PC-3 (cell line): Measurements from ENCODE around the gene ACTN1. TPM values are rescaled to one million over a fixed set of nuclear protein-coding genes. Genes with fewer than 3 reads are reported as not detected.

Experiments used
- ATAC-seq: fragments of 200-7000 bp; cut with Tn5 transposase; 2 replicates; pipeline ENCODE4 v1.9.1; 2020; ENCODE audit warnings: mild to moderate bottlenecking, moderate library complexity
- BruUV-seq: library from RNA; stranded (reverse); fragments of 400-500 nt; replicated peaks from 2 replicates; lab custom pipeline; 2021; lab: Mats Ljungman, UMichigan
- CTCF ChIA-PET: fragments of 300-600 bp; sonication (Branson Sonifier 250); formaldehyde crosslinking; loops from one replicate; lab custom pipeline; 2022; ENCODE audit warnings: antibody characterized with exemption; lab: Charles Lee
- POLR2A ChIA-PET: fragments of 300-600 bp; sonication (Branson Sonifier 250); formaldehyde crosslinking; loops from one replicate; lab custom pipeline; 2022; ENCODE audit warnings: antibody characterized with exemption; ENCODE audit not compliant: unreplicated experiment; lab: Charles Lee
- DNase-seq: peaks from one replicate; pipeline ENCODE4 v3.0.0-alpha.2; 2015
- H2AFZ ChIP-seq: fragments of 300-600 bp; sonication (generic); 2 replicates; pipeline ENCODE4 v1.6.0; 2016; ENCODE audit warnings: antibody characterized with exemption, low read length
- H3F3A ChIP-seq: fragments of 300-600 bp; sonication (generic); one replicate; pipeline ENCODE4 v1.6.0; 2017; ENCODE audit warnings: antibody characterized with exemption, low read length, control low read depth, mild to moderate bottlenecking; ENCODE audit not compliant: unreplicated experiment
- H3K27ac ChIP-seq: fragments of 300-600 bp; sonication (generic); 2 replicates; pipeline ENCODE4 v1.5.1; 2016; ENCODE audit warnings: mild to moderate bottlenecking, low read length
- H3K27me3 ChIP-seq: fragments of 300-600 bp; sonication (generic); 2 replicates; pipeline ENCODE4 v1.6.1; 2016; ENCODE audit warnings: low read length, mixed read lengths
- H3K36me3 ChIP-seq: fragments of 300-600 bp; sonication (generic); 2 replicates; pipeline ENCODE4 v1.6.1; 2016; ENCODE audit warnings: low read depth, mixed run types, low read length, mixed read lengths
- H3K4me1 ChIP-seq: fragments of 300-600 bp; sonication (generic); 2 replicates; pipeline ENCODE4 v1.5.1; 2016; ENCODE audit warnings: low read length; ENCODE audit not compliant: insufficient read depth
- H3K4me2 ChIP-seq: fragments of 300-600 bp; sonication (generic); 2 replicates; pipeline ENCODE4 v1.6.0; 2016; ENCODE audit warnings: low read length
- H3K4me3 ChIP-seq: fragments of 300-600 bp; sonication (generic); 2 replicates; pipeline ENCODE4 v1.5.1; 2016; ENCODE audit warnings: mild to moderate bottlenecking, low read length, mixed read lengths
- H3K79me2 ChIP-seq: fragments of 300-600 bp; sonication (generic); 2 replicates; pipeline ENCODE4 v1.6.1; 2017; ENCODE audit warnings: low read length, mixed read lengths
- H3K9ac ChIP-seq: fragments of 300-600 bp; sonication (generic); 2 replicates; pipeline ENCODE4 v1.6.0; 2016; ENCODE audit warnings: mild to moderate bottlenecking, low read length
- H3K9me2 ChIP-seq: fragments of 300-600 bp; sonication (generic); replicated peaks from 2 replicates; pipeline ENCODE4 v1.6.1; 2016; ENCODE audit warnings: mixed run types, low read length, mixed read lengths
- H3K9me3 ChIP-seq: fragments of 300-600 bp; sonication (generic); 2 replicates; pipeline ENCODE4 v1.6.1; 2016; ENCODE audit warnings: low read length, mixed read lengths
- H4K20me1 ChIP-seq: fragments of 300-600 bp; sonication (generic); 2 replicates; pipeline ENCODE4 v1.6.1; 2016; ENCODE audit warnings: low read length, mixed read lengths
- EZH2 ChIP-seq: fragments of 300-600 bp; sonication (generic); IDR thresholded peaks from one replicate; pipeline ENCODE4 v1.6.1; 2017; ENCODE audit warnings: antibody characterized with exemption, mild to moderate bottlenecking, low read length; ENCODE audit not compliant: unreplicated experiment
- EZH2phosphoT487 ChIP-seq: fragments of 300-600 bp; sonication (generic); IDR thresholded peaks from 2 replicates; pipeline ENCODE4 v1.6.1; 2018; ENCODE audit warnings: mild to moderate bottlenecking, antibody characterized with exemption, low read length, borderline replicate concordance
- intact Hi-C: fragments of 100-400 bp; cut with micrococcal nuclease; formaldehyde crosslinking; loops from 2 replicates; pipeline ENCODE4 v1.9.0; 2023
- total RNA-seq: library from RNA; depleted of rRNA; stranded (reverse); fragments of >200 nt; gene quantifications from 2 replicates; pipeline ENCODE4 v1.2.3, GENCODE V29; 2014
- TF ChIP-seq, protein P1 (sequence below): fragments of 300-600 bp; sonication (generic); conservative IDR thresholded peaks from 2 replicates; pipeline ENCODE4 v1.5.1; 2017; ENCODE audit warnings: antibody characterized with exemption, low read depth, mild to moderate bottlenecking, low read length

Gene ACTN1
- total RNA-seq, 1 experiment from 2014 or later: 303 TPM

DNA sequence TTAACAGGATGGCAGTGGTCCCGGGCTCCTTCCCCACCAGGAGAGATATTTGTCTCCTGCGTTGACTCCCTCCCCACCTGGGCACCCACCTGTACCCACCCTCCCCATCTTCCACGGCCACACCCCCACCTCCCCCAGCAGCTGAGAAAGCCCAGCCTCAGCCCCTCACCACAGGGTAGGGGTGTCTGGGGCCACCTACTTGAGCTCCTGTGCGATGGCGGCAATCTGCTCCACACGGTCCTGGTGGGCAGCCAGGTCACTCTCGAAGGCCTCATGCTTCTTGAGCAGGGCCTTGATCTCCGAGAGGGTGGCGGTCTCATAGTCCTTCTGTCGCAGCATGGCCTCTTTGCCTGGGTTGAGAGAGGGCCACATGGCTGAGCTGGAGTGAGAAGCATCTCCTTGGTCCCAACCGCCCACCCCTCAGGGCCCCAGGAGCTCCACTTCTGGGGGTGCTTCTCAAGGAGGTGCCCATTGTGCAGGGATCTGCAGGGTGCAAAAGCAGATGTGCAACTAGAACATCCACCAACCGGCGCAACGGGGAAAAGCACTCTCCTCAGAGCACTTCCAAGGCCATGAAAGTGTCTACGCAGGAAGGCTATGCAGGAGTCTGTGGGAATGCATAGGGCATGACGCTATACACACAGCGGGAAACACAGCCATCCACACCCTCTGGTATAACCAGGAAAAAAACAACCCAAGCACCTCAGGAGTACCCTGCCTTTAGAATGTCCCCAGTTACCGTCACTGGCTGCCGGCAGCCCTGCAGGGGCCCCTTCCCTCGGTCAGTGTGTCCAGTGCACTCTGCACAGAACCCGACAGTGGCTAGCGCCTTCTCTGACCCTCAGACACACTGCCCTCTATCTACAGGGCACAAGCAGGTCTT lies 93.6 kb downstream of the ACTN1 start:
- TF ChIP-seq EZH2 (no peak), EZH2phosphoT487 (no peak)
- TF ChIP-seq, protein P1, sequence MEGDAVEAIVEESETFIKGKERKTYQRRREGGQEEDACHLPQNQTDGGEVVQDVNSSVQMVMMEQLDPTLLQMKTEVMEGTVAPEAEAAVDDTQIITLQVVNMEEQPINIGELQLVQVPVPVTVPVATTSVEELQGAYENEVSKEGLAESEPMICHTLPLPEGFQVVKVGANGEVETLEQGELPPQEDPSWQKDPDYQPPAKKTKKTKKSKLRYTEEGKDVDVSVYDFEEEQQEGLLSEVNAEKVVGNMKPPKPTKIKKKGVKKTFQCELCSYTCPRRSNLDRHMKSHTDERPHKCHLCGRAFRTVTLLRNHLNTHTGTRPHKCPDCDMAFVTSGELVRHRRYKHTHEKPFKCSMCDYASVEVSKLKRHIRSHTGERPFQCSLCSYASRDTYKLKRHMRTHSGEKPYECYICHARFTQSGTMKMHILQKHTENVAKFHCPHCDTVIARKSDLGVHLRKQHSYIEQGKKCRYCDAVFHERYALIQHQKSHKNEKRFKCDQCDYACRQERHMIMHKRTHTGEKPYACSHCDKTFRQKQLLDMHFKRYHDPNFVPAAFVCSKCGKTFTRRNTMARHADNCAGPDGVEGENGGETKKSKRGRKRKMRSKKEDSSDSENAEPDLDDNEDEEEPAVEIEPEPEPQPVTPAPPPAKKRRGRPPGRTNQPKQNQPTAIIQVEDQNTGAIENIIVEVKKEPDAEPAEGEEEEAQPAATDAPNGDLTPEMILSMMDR: no peak
- ChIA-PET CTCF (interaction anchor here (0.6 kb wide), 1 partner anchor 841 kb away, joined by 12 read pairs; no protein-coding TSS in a partner anchor), POLR2A (interaction anchor here (0.5 kb wide), 2 partner anchors 92 to 93 kb away, joined by 4 to 27 read pairs; partner anchors contain the start of gene ZFP36L1)
- ATAC-seq (no peak), DNase-seq (no peak)
- Histone ChIP-seq H3K4me3 (no peak overlapping the region), H3K9me3 (no peaks in the 10 kb centered on the region), H2AFZ (no peak overlapping the region), H3K9me2 (no peaks in the 10 kb centered on the region), H3K9ac (peak overlapping the region; percentile 54), H3K27me3 (no peaks in the 10 kb centered on the region), H3K36me3 (peaks cover 79% of the 10 kb centered on the region), H4K20me1 (0 out of 2 replicates have a peak, but pooled peaks cover 3% of the 10 kb centered on the region), H3K4me1 (peaks cover 25% of the 10 kb centered on the region), H3K79me2 (no peaks in the 10 kb centered on the region), H3K4me2 (peak overlapping the region; percentile 57), H3K27ac (peak overlapping the region; percentile 94), H3F3A (peaks cover 9% of the 10 kb centered on the region)
- no TSS peak for BruUV-seq
- intact Hi-C loops: no loop called here

DNA sequence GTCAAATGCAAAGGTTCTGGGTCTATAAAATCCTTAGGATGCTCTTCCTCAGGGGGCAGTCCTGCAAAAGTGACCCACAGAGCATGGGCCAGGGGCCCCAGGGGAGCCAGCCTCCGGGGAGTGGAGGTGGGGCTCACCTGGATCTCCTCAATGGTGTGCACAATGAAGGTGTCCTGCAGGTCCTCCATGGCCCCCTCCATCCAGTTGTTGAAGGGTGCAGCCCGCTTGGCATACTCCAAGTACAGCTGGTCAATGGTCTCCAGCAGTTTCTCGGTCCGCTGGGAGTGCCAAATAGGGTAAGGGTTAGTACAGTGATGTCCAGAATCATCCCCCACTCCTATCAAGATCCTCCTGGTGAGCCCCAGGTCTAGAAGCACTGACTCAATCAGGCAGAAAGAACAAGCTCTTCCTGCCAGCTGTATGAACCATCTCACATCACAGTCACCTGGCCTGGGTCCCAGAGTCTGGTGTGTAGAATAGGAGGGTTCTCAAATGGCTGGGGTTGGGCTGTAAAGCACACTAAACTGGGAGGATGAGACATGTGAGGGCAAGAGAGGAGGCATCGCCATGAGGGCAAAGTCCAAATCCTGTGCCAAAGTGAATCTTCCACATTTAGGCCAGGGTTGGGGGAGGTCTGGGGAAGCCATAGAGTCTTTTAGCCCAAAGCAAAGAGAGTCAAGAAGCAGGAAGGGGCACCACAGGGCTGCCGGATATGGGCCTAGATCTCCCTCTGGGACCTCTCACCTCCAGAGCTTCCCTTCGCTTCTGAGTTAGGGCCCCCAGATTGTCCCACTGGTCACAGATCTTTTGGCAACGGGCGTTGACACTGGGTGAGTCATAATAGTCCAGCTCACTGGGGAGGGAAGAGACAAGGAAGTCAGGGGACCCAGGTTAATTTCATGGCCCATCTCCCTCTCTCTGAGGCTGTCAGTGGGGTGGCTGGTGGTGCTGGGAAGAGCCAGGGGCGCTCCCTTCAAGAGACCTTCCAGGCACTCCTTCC lies 94.8 kb downstream of the ACTN1 start:
- Histone ChIP-seq H2AFZ (no peak overlapping the region), H3K9ac (peak overlapping the region; percentile 54), H3K36me3 (peaks cover 79% of the 10 kb centered on the region), H3K9me2 (no peaks in the 10 kb centered on the region), H3K4me3 (no peak overlapping the region), H3K27ac (peak overlapping the region; percentile 94), H4K20me1 (0 out of 2 replicates have a peak, but pooled peaks cover 3% of the 10 kb centered on the region), H3K9me3 (no peaks in the 10 kb centered on the region), H3K4me2 (peak overlapping the region; percentile 57), H3K79me2 (no peaks in the 10 kb centered on the region), H3K27me3 (no peaks in the 10 kb centered on the region), H3F3A (peaks cover 9% of the 10 kb centered on the region), H3K4me1 (peaks cover 25% of the 10 kb centered on the region)
- CTCF ChIA-PET: interaction anchor here (0.6 to 1.1 kb wide), 2 partner anchors 21 to 840 kb away, joined by 12 read pairs; no protein-coding TSS in a partner anchor
- intact Hi-C loops: no loop called here
- BruUV-seq: no TSS peak
- TF ChIP-seq EZH2phosphoT487 (no peak), EZH2 (no peak)
- TF ChIP-seq, protein P1: no peak
- ATAC-seq: peak; percentile 95
- DNase-seq: peak; percentile 97
- POLR2A ChIA-PET: interaction anchor here (0.5 to 0.6 kb wide), 4 partner anchors 67 to 951 kb away, joined by 3 to 27 read pairs (median 4); partner anchors contain the start of gene ZFP36L1
